ENCODE results near the gene PTBP3.
"Not testable (repeated sequence)": the region's sequence is repeated elsewhere in the genome, so short reads cannot be mapped to it uniquely, and the experiment has no call there.

PTBP3 gene

DNA sequence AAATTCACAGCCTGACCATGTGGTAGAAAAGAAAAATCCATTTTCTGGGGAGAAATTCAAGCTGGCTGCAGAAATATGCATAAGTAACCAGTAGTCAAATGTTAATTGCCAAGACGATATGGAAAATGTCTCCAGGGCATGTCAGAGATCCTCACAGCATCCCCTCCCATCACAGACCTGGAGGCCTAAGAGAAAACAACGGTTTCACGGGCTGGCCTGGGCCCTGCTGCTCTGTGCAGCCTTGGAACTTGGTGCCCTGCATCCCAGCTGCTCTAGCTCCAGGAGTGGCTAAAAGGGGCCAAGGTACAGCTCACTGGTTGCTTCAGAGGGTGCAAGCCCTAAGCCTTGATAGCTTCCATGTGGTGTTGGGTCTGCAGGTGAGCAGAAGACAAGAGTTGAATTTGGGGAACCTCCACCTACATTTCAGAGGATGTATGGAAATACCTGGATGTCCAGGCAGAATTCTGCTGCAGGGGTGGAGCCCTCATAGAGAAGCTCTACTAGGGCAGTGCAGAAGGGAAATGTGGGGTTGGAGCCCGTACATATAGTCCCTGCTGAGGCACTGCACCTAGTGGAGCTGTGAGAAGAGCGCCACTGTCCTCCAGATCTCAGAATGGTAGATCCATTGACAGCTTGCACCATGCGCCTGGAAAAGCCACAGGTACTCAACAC lies 49.7 kb downstream of the PTBP3 start:
- TF ChIP-seq TAF1 (IDR thresholded peaks at IDR 0.05; ENCODE audit: borderline replicate concordance, low read depth, low read length) = no peak
- TF ChIP-seq POLR2A (IDR thresholded peaks at IDR 0.05; ENCODE audit: low read depth, low read length) = no peak
- TF ChIP-seq POLR2AphosphoS5 (IDR thresholded peaks at IDR 0.05; ENCODE audit: low read depth, low read length) = no peak
- no peak for DNase-seq (ENCODE audit: insufficient read length)
- no peak for FAIRE-seq

DNA sequence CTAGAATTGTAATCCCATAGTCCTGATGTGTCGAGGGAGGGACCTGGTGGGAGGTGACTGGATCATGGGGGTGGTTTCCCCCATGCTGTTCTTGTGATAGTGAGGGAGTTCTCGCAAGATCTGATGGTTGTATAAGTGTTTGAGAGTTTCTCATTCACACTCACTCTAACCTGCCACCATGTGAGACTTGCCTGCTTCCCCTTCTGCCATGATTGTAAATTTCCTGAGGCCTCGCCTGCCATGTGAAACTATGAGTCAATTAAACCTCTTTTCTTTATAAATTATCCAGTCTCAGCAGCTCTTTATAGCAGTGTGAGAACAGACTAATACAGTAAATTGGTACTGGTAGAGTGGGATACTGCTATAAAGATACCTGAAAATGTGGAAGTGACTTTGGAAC lies 50.6 kb downstream of the PTBP3 start:
- DNase-seq (ENCODE audit: insufficient read length); FAIRE-seq: not testable (repeated sequence)

DNA sequence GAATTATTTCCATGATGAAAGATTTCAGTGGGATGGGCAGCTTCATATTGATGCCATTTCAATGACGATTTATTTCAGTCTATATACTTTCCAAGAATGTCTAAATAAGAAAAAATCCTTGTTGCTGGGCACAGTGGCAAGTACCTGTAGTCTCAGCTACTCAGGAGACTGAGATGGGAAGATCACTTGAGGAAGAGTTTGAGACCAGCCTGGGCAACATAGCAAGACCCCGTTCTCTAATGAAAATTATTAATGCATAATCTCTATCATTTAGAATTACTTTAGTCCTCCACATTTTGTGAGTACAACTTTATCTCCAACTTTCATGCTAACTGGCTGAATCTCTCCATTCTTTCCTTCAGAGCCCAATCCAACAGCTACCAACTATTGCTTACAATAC lies 52.5 kb downstream of the PTBP3 start:
- FAIRE-seq = no peak
- no peak for TF ChIP-seq POLR2AphosphoS5 (IDR thresholded peaks at IDR 0.05; ENCODE audit: low read depth, low read length)
- no peak for DNase-seq (ENCODE audit: insufficient read length)

DNA sequence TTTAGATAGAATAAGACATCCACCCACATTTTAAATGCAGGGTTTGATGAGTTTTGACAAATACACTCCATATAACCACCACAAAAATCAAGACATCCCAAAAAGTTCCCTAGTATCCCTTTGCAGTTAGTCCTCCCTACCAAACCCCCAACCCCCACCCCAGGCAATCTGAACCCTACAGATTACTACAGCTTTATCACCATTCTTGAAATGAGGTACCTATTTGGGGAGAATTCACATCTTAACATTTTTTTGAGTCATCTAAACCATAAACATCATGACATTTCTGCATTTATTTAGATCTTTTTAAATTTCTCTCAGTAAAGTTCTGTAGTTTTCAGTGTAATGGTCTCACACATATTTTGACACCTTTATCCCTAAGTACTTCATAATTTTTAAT lies 53.9 kb downstream of the PTBP3 start:
- FAIRE-seq = no peak
- TF ChIP-seq TAF1 (IDR thresholded peaks at IDR 0.05; ENCODE audit: borderline replicate concordance, low read depth, low read length) = no peak
- TF ChIP-seq POLR2A (IDR thresholded peaks at IDR 0.05; ENCODE audit: low read depth, low read length) = no peak
- no peak for TF ChIP-seq POLR2AphosphoS5 (IDR thresholded peaks at IDR 0.05; ENCODE audit: low read depth, low read length)
- DNase-seq (ENCODE audit: insufficient read length) = no peak

GRCh38 chr9:112278152-112278551 lies 55.3 kb downstream of the PTBP3 start:
- no peak for DNase-seq (ENCODE audit: insufficient read length)
- FAIRE-seq = no peak
- TF ChIP-seq TAF1 (IDR thresholded peaks at IDR 0.05; ENCODE audit: borderline replicate concordance, low read depth, low read length) (no peak), POLR2A (IDR thresholded peaks at IDR 0.05; ENCODE audit: low read depth, low read length) (no peak), POLR2AphosphoS5 (IDR thresholded peaks at IDR 0.05; ENCODE audit: low read depth, low read length) (no peak)

DNA sequence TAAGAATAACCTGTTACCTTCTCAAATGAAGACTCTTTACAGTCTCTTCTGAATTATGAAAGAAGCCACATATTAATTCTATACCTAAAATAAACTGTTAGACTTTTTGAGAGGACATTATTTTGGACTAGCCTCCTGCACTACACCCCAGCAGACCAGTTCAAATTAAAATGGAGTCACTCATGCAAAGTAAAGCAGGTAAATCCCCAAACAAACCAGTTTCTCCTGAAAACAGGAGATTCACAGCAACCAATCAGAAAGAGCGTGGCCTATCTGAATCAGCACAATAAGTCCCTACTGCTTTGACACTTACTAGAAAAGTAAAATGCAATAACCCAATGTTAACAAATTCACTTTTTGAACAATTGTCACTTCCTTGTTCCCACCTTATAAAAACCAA lies 58.8 kb downstream of the PTBP3 start:
- DNase-seq (ENCODE audit: insufficient read length) = no peak
- no peak for FAIRE-seq
- TF ChIP-seq POLR2AphosphoS5 (IDR thresholded peaks at IDR 0.05; ENCODE audit: low read depth, low read length) (no peak), POLR2A (IDR thresholded peaks at IDR 0.05; ENCODE audit: low read depth, low read length) (no peak), TAF1 (IDR thresholded peaks at IDR 0.05; ENCODE audit: borderline replicate concordance, low read depth, low read length) (no peak)

GRCh38 chr9:112273876-112274275 lies 59.5 kb downstream of the PTBP3 start:
- TF ChIP-seq POLR2AphosphoS5 (IDR thresholded peaks at IDR 0.05; ENCODE audit: low read depth, low read length) = no peak
- TF ChIP-seq TAF1 (IDR thresholded peaks at IDR 0.05; ENCODE audit: borderline replicate concordance, low read depth, low read length) = no peak
- TF ChIP-seq POLR2A (IDR thresholded peaks at IDR 0.05; ENCODE audit: low read depth, low read length) = no peak
- no peak for FAIRE-seq
- DNase-seq (ENCODE audit: insufficient read length) = no peak

- TF ChIP-seq TAF1 (IDR thresholded peaks at IDR 0.05; ENCODE audit: borderline replicate concordance, low read depth, low read length) = no peak
- no peak for TF ChIP-seq POLR2A (IDR thresholded peaks at IDR 0.05; ENCODE audit: low read depth, low read length)
- no peak for TF ChIP-seq POLR2AphosphoS5 (IDR thresholded peaks at IDR 0.05; ENCODE audit: low read depth, low read length)
- DNase-seq (ENCODE audit: insufficient read length) = no peak
- FAIRE-seq = no peak
These were observed 61.8 kb downstream of the PTBP3 start for GRCh38 chr9:112271466-112272098.

DNA sequence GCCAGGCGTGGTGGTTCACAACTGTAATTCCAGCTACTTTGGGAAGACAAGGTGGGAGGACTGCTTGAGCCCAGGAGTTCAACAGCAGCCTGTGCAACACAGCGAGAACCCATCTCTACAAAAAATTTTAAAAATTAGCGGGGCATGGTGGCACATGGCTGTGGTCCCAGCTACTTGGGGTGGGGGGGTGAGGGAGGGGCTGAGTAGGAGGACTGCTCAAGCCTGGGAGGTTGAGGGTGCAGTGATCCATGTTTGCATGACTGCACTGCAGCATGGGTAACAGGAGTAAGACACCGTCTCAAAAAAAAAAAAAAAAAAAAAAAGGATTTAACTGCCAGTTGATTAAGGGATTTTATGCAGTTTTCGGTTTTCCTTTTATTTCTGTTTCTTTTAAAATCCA lies 65.0 kb downstream of the PTBP3 start:
- DNase-seq (ENCODE audit: insufficient read length) (no peak), FAIRE-seq (no peak)
- TF ChIP-seq POLR2A (IDR thresholded peaks at IDR 0.05; ENCODE audit: low read depth, low read length) (no peak), POLR2AphosphoS5 (IDR thresholded peaks at IDR 0.05; ENCODE audit: low read depth, low read length) (no peak), TAF1 (IDR thresholded peaks at IDR 0.05; ENCODE audit: borderline replicate concordance, low read depth, low read length) (no peak)

- DNase-seq (ENCODE audit: insufficient read length); FAIRE-seq: not testable (repeated sequence)
These were observed 66.3 kb downstream of the PTBP3 start for GRCh38 chr9:112267086-112267485.

DNA sequence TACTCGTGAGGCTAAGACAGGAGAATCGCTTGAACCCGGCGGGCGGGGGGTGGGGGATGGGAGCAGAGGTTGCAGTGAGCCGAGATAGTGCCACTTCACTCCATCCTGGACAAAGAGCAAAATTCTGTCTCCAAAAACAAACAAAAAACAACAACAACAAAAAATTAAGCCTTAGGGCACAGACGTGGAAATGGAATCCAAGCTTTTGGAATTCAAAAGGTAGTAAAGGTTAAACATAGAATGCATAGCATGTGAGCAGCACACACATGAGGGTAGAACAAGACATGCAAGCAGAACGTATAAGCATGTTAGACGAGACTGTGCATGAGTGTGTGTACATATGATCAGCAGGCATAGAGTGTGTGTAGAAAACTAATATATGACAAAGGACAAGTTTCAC lies 68.0 kb downstream of the PTBP3 start:
- FAIRE-seq (no peak), DNase-seq (ENCODE audit: insufficient read length) (no peak)
- TF ChIP-seq POLR2AphosphoS5 (IDR thresholded peaks at IDR 0.05; ENCODE audit: low read depth, low read length) (no peak), TAF1 (IDR thresholded peaks at IDR 0.05; ENCODE audit: borderline replicate concordance, low read depth, low read length) (no peak), POLR2A (IDR thresholded peaks at IDR 0.05; ENCODE audit: low read depth, low read length) (no peak)

- no peak for FAIRE-seq
- no peak for DNase-seq (ENCODE audit: insufficient read length)
- TF ChIP-seq POLR2A (IDR thresholded peaks at IDR 0.05; ENCODE audit: low read depth, low read length) = no peak
- no peak for TF ChIP-seq TAF1 (IDR thresholded peaks at IDR 0.05; ENCODE audit: borderline replicate concordance, low read depth, low read length)
These were observed 70.8 kb downstream of the PTBP3 start for GRCh38 chr9:112262577-112262976.

DNA sequence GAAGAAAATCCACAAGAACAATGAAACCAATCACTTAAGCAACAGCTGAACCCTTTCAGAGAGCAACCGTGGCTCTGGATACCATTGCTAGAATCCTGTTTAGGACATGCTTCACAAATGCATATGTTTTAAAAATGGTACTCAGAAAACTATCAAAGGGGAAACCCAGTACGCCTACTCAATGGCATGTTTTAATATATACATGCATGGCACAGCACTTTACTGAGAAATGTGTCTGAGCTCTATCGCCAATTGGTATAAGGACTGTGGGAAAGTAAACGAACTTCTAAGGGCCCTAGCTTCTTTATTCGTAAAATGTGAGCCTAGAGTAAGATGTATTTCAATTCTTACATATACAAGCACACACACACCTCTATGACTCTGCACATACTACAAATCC lies 72.3 kb downstream of the PTBP3 start:
- FAIRE-seq (no peak), DNase-seq (ENCODE audit: insufficient read length) (no peak)
- TF ChIP-seq POLR2AphosphoS5 (IDR thresholded peaks at IDR 0.05; ENCODE audit: low read depth, low read length) = no peak
- TF ChIP-seq TAF1 (IDR thresholded peaks at IDR 0.05; ENCODE audit: borderline replicate concordance, low read depth, low read length) = no peak
- no peak for TF ChIP-seq POLR2A (IDR thresholded peaks at IDR 0.05; ENCODE audit: low read depth, low read length)

All from GM12892 (cell line).